ENCODE results near the gene OGA.

The OGA gene

DNA sequence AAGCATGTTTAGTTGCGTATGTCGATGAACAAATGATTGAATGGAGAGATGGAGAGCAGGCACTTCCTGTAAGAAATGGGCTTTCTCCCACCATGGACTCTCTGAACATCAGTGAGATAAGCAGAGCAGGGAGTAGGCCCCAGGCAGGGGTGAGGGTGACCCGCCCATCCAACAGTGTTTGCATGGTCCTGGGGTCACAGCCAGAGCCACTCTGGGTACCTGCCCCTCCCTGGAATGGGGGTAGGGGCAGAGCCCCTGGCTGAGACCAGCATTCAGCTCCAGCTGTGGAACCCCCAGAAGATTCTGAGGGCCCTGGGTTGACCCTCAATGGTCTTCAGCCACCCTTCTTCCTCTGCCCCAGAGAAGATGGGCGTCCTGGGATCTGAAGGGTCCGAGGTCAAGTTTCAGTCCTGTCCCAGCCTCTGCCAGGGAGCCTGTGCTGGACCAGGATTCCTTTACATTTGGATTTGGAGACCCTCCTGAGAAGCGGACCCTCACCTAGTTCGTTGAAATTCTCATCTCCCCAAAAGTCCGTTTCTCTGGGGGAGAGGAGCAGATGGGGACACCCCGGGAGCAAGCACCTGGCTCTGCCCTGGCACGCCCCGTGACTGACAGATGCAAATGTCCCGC is 40.0 kb downstream of the OGA start:
- TF ChIP-seq, protein P1, sequence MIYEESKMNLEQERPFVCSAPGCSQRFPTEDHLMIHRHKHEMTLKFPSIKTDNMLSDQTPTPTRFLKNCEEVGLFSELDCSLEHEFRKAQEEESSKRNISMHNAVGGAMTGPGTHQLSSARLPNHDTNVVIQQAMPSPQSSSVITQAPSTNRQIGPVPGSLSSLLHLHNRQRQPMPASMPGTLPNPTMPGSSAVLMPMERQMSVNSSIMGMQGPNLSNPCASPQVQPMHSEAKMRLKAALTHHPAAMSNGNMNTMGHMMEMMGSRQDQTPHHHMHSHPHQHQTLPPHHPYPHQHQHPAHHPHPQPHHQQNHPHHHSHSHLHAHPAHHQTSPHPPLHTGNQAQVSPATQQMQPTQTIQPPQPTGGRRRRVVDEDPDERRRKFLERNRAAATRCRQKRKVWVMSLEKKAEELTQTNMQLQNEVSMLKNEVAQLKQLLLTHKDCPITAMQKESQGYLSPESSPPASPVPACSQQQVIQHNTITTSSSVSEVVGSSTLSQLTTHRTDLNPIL (CRISPR knock-in tag; IDR thresholded peaks at IDR 0.05; ENCODE audit: low read depth) = no peak
- TF ChIP-seq SNAI2 (CRISPR knock-in tag; IDR thresholded peaks at IDR 0.05) (no peak), ESRRG (CRISPR knock-in tag; IDR thresholded peaks at IDR 0.05) (no peak), OSR1 (CRISPR knock-in tag; IDR thresholded peaks at IDR 0.05) (no peak), ZC3H10 (CRISPR knock-in tag; IDR thresholded peaks at IDR 0.05) (no peak), TOX (CRISPR knock-in tag; IDR thresholded peaks at IDR 0.05; ENCODE audit: borderline replicate concordance) (no peak), TSHZ2 (CRISPR knock-in tag; IDR thresholded peaks at IDR 0.05) (no peak), POU6F1 (CRISPR knock-in tag; IDR thresholded peaks at IDR 0.05; ENCODE audit: borderline replicate concordance, low read depth) (no peak)
- ATAC-seq = no peak

DNA sequence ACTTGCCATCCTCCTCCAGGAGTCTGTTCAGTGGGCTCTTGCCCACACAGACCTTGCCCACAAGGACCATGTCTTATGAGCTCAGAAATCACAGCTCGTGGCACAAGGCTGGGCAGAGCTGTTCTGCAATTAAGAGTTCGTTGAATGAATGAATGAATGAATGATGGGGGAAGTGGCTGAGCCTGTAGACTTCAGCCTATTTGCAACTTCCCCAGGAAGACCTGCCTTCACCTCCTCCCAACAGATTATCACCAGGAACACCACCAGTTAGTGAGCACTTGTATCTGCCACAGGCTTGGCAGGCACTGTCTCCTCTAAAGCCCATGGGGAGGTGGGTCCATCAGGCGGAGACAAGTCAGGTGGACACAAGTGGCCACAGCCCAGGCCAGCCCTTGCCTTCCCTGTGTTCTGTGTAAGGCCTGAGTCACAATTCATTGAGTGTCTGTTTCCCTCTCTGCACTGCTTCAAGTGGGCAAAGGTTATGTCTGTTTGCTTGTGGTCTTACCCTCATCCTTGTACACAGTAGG is 40.6 kb downstream of the OGA start:
- no peak for ATAC-seq
- TF ChIP-seq RARB (CRISPR knock-in tag; IDR thresholded peaks at IDR 0.05) (no peak), POU6F1 (CRISPR knock-in tag; IDR thresholded peaks at IDR 0.05; ENCODE audit: borderline replicate concordance, low read depth) (no peak), ESRRG (CRISPR knock-in tag; IDR thresholded peaks at IDR 0.05) (no peak), ZC3H10 (CRISPR knock-in tag; IDR thresholded peaks at IDR 0.05) (no peak), BACH2 (CRISPR knock-in tag; IDR thresholded peaks at IDR 0.05; ENCODE audit: borderline replicate concordance) (no peak), TCF4 (CRISPR knock-in tag; IDR thresholded peaks at IDR 0.05; ENCODE audit: borderline replicate concordance) (no peak), ZNF70 (CRISPR knock-in tag; IDR thresholded peaks at IDR 0.05) (no peak), ARNTL (CRISPR knock-in tag; IDR thresholded peaks at IDR 0.05; ENCODE audit: borderline replicate concordance, low read depth) (no peak), GLIS3 (CRISPR knock-in tag; IDR thresholded peaks at IDR 0.05) (no peak), TOX (CRISPR knock-in tag; IDR thresholded peaks at IDR 0.05; ENCODE audit: borderline replicate concordance) (no peak), OSR1 (CRISPR knock-in tag; IDR thresholded peaks at IDR 0.05) (no peak), PPARA (CRISPR knock-in tag; IDR thresholded peaks at IDR 0.05; ENCODE audit: borderline replicate concordance) (no peak)
- TF ChIP-seq, protein P2, sequence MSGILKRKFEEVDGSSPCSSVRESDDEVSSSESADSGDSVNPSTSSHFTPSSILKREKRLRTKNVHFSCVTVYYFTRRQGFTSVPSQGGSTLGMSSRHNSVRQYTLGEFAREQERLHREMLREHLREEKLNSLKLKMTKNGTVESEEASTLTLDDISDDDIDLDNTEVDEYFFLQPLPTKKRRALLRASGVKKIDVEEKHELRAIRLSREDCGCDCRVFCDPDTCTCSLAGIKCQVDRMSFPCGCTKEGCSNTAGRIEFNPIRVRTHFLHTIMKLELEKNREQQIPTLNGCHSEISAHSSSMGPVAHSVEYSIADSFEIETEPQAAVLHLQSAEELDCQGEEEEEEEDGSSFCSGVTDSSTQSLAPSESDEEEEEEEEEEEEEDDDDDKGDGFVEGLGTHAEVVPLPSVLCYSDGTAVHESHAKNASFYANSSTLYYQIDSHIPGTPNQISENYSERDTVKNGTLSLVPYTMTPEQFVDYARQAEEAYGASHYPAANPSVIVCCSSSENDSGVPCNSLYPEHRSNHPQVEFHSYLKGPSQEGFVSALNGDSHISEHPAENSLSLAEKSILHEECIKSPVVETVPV (CRISPR knock-in tag; IDR thresholded peaks at IDR 0.05) = no peak
- TF ChIP-seq, protein P1 (CRISPR knock-in tag; IDR thresholded peaks at IDR 0.05; ENCODE audit: low read depth) = no peak

DNA sequence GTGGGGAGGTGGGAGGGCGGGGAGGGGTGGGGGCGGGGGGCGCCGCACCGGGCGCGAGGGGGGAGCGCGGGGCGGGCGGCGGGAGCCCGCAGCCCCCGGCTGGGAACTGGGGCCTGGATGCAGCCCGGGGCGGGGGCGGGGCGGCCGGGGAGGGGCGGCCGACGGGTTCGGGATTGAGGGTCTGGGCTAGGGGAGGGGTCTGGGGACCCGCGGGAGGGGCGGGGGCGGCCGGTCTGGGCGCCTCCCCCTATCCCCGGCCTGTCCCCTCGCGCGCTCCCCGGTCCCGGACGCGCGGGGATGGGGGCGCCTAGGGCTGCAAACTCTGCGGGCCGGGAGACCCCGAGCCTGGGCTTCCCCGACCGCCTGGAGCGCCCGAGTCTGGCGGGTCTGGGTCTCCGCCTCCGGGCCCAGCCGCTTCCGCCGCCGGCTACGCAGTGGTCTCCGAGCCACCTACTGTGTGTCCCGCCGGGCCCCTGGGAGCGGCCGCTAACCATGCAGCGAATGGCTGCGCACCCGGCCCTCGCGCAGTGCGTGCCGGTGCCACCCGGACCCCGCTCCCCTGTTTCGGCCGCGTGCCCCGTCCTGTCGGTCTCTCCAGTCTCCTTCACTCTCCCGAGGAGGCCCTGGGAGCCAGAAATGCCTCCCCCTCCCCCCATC is 42.0 kb downstream of the OGA start:
- ATAC-seq = no peak
- TF ChIP-seq GLIS3 (CRISPR knock-in tag; IDR thresholded peaks at IDR 0.05) (no peak), ISL1 (CRISPR knock-in tag; IDR thresholded peaks at IDR 0.05) (no peak), TCF4 (CRISPR knock-in tag; IDR thresholded peaks at IDR 0.05; ENCODE audit: borderline replicate concordance) (no peak), RARB (CRISPR knock-in tag; IDR thresholded peaks at IDR 0.05) (no peak), CSDC2 (CRISPR knock-in tag; IDR thresholded peaks at IDR 0.05) (no peak), ZFP30 (CRISPR knock-in tag; IDR thresholded peaks at IDR 0.05) (no peak), SNAI2 (CRISPR knock-in tag; IDR thresholded peaks at IDR 0.05) (no peak), ARNTL (CRISPR knock-in tag; IDR thresholded peaks at IDR 0.05; ENCODE audit: borderline replicate concordance, low read depth) (no peak), PATZ1 (CRISPR knock-in tag; IDR thresholded peaks at IDR 0.05; ENCODE audit: borderline replicate concordance) (no peak), BACH2 (CRISPR knock-in tag; IDR thresholded peaks at IDR 0.05; ENCODE audit: borderline replicate concordance) (no peak)
- TF ChIP-seq, protein P2 (CRISPR knock-in tag; IDR thresholded peaks at IDR 0.05) = no peak
